CD4-positive, alpha-beta T cell treated with Interleukin-6 at 100 ng/mL for 8 hours (primary cell): Measurements from ENCODE around the gene DNAH10.

Experiments used
- DNase-seq: peaks from one replicate; pipeline ENCODE4 v3.0.0-alpha.2; 2020; ENCODE audit warnings: mixed read lengths, low spot score

DNAH10 gene

DNA sequence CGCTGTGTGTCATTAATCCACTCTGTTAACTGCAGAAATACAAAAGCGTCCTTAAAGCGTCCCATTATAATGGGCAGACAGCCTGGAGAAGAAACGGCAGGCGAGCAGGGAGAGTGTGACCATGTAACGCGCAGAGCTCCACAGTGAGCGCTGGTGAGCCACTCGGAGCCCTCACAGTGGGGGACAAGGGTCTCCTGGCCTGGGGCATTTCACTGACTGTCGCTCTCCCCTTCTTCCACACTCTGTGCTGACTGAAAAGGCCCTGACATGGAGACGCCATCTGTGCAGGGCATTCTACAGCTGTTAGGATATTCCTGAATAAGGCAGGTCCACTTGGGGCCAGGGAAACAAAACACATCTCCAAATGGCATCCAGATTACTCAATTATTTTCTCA is 186.3 kb downstream of the DNAH10 start:
- DNase-seq = no peak

DNA sequence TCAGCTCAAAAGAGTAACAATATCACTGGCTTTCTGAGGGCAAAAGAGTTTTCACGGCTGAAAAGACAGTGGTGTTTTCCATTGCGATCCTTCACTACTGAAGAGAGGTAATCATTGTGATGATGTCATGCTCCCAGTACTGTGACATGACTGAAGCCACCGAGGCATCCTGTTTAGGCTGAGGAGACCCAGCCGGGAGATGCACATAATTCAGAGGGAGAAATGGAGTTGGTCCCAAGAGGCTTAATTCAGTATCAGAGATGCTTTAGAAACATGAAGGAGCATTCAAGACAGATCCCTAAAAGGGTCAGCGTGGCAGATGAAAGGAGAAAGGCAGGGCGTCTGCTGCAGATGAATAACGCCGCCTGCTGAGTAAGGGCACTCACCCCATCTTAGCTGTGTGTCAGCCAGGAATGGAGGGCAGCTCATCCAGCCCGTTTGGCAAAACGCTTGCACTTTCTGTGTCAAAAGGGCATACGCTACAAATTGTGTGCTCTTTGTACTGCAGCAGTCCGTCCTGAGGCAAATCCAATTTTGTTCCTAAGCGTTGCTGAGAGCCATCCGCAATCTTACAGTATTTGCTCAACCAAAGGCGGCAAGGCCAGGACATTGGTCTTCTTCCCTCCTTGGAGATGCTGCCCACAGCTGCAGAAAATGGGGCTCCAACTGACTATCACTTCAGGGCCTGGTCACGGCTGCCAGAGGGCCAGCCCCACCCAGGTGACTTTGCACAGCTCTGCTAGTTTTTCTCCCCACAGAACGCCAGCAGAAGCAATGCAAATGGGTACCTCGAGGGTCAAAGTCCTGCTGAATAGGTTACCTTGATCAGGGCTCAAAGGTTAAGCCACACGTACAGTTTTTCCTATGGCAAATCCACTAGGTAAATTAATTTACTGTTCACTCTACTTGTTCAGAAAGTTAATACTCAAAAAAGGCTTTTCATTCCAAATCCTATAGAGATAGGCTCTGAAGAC is 187.0 kb downstream of the DNAH10 start:
- DNase-seq = no peak

DNA sequence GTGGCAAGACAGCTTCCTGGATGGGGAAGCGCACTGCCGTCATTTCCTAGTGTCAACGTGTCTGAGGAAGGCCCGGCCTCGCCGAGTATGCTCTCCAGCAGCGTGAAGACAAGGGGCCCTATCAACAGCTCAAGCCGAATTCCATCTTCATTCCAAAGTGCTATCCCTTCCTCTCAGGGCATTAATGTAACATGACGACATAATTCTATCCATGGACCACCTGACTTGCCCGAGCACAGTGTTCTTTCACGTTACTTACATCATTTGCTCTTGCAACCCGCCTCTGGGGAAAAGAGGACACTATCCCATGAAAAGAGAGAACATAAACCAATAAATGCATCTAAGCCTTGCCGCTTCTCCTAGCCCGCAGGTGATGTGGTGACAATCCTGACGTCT is 187.7 kb downstream of the DNAH10 start:
- DNase-seq = no peak

DNA sequence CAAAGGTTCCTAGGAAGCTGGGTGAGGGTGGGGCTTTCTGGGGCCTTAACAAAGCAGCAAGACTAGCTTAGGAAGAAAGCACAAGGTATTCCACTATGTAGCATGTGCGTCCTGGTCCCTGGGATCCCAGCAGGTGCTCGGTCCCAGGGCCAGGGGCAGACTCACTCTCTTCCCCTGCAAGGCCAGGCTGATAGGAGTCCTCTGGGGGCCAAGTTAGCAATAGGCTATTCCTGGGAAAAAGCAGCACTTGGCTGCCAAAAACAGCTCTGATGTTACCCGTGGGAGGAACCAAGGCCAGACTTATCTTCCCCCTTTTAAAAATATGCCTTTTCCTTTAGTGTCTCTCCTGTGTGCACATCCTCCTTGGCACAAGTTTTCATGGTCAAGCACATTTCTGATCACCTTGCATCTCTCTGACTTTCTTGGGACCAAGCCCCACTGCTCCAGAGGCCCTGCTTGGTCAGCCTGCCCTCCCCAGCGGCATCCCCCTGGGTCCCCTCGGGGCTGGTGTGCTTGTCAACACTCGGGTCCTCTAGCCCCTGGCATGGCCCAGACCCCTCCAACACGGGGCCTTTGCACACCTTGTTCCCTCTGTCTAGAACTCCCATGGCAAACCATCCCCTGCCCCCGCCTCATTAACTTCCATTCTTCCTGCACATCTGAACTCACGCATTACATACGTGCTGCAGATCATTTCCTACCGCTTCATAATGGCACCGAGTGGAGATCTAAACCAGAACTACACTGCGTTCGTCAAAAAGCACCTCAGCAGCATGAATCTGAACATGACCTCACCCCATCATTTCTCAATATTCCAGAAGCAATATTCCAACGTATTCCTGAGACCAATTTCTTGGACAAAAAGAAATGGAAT is 188.6 kb downstream of the DNAH10 start:
- DNase-seq = no peak

DNA sequence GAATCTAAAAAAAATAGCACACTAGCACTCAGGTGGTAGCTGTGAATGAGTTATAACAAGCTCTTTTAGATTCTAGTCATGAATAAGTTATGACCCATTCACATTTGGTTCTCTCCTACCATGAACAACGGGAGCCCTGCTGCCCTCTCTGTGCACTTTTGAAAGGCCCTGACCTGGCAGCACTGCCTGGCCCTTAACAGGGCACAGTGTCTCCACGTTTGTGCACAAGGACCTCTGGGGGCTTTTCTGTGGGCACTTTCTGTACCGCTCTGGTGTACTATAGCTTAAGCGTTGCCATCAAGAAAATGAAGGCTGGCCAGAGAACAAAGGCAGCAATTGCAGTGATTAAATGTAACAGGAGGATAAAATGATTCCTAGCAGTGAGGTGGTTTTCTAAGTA is 189.4 kb downstream of the DNAH10 start:
- DNase-seq = no peak

GRCh38 chr12:123952037-123952436 is 189.9 kb downstream of the DNAH10 start:
- DNase-seq = no peak

DNA sequence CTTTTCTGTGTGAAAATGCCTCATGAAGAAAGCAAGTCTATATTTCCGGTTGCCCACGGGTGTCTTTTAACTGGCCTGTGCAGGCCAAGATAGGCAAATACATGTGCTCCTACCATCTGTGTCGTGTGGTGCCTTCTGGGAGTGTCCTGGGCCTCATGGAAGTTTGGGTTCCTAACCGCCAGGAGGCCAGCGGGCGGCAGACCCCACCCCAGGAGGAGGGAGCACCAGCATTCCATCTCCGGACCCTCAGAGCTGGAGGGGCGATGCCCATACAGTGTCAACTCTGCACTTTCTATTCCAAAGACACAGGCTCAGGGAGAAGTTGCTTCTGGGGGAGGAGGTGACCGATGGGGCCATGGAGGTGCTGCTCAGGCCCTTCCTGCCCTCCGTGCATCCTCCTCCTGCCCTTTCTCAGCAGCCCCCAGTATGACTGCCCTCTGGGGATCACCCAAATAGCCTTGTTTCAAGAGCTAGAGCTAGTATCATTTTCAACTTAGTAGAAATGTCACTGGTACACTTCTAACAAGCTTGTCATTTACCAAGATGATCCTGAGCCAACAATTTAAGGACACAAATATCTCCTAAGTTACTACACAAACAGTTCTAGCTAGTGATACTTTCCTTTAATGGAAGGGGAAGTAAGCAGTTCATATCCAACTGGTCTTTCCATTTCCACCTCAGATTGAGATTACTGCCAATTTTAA is 192.7 kb downstream of the DNAH10 start:
- no peak for DNase-seq

DNA sequence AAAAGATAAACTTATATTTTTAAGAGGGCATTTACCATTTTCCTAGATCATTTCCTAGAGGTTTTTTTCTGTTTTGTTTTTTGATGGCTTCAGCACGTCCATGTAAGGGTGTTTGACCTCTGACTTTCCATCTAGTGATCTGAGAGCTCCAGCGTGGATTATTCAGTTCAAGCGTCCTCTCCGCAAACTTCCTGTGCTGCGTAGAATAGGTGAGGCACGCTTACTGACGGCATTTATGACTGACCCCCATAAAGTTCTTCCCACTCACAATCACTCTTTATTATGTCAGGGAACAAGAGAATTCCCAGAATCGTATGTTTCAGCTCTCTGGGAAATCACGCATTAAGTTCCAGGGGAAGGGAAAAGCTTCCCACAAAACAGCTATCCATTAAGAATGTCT is 194.1 kb downstream of the DNAH10 start:
- no peak for DNase-seq

- no peak for DNase-seq
Measured at GRCh38 chr12:123957196-123957595, 195.1 kb downstream of the DNAH10 start.

DNA sequence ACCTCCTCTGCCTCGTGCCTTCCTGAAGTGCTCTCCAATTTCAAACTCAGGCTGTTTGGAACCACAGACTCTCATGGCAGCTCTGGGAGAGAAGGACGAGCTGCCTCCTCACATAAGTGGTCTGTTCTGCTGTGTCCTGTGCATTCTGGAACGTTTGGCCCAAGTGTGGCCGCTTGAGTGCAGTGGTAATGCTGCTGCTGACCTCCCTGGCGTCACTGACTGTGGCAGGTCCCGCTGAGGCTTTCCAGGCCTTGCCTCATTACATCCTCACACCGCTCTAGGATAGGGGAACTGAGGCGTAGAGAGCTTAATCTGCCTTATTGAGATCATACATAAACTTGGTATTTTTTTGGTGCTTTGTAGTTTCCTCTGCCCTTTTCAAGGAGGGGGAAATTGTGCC is 196.4 kb downstream of the DNAH10 start:
- no peak for DNase-seq

DNA sequence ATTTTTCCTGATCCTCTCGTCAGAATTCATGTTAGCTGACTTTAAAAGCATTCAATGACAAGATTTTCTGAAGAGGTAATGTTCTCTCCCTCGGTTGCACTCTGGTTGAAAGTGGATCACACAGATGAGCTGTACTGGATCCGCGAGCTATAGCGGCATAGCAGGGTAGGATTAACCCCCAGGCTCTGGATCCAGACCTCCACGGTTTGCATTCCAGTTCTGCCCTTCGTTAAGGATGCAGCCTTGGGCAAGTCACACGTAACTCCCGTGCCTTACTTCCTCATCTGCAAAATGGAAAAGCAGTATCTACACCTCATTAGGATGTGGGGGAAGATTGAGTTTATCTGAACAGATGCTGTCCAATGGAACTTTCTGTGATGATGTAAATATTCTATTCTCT is 196.8 kb downstream of the DNAH10 start:
- DNase-seq = no peak

DNA sequence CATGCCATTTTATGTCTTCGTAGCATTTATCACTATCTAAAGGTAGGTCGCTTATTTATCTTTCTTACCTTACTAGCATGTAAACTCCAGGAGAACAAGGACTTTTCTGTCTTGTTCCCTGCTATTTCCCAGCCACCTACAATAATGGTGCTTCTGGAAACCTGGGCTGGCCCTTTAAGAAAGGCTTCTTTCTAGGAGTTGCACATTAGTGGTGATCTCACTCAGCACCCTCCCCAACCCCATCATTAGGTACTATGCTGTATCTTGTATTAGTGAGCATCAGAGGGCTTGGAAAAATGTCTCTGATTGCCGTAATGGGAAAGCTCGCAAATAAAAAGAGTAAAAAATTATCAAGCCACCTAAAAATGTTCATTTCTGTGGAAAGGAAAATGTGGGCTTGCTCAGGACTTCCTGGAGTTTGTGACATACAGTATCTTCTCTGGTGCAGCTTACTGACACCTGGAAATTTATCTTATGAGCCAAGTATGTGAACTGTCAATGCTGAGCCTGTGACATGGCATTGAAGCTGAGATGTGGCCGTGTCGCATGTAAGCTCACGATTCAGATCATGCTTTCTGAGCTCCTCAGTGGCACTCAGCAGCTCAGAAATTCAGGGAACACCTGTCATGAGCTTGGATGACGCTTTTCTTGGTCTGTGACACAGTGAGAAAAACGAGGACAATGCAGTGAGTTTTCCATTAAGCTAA is 198.1 kb downstream of the DNAH10 start:
- no peak for DNase-seq

- no peak for DNase-seq
Measured at GRCh38 chr12:123960856-123961255, 198.8 kb downstream of the DNAH10 start.

DNA sequence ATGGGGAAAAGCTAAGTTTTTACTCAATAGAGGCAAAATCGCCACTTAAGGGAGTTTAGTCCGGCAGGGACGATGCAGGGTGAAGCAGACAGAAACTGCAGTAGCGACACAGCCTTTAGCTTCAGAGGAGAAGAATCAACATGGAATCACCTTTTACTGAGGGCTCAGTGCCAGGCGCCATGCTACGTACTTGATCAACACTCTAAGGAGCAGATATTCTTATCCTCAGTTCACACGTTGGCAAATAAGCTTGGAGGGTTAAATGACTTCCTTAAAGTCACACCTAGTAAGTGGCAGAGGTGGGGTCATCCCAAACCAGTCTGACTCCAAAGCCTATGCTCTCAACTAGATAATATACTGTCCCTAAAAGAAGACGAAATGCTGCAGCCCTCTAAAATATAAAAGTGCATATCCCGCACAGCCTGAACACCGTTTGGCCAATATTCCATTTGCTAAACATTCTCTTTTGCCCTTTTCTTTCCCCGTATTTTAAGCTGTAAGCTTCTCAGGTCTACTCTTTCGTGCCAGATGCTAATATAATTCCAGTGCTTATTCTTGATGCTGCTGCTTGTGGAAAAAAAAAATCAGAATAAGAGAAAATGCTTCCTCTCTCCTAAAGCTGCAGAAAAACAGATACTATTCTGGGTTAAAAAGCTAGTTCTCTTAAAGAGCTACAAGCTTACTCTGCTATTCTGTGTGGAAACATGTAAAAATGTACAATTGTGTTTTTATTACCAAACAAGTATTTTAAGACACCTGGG is 199.7 kb downstream of the DNAH10 start:
- DNase-seq = no peak

DNA sequence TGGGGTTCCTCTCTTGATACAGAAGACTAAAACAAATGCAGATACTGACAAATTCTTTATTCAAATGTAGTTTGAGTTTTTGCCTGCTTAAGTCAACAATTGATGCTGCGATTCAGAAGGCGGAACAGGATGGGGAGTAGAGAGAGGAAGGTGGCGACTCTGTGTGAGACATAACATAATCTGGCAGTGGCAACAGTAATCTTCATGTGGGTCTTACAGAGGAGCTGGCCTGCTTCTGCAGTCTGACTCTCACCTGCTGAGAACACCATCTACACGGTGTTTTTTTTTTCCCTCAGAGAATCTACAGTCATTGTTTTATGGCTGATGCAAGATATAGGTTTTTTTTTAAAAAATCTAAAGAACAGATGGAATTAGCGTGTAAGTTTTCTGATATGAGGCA is 200.4 kb downstream of the DNAH10 start:
- no peak for DNase-seq

DNA sequence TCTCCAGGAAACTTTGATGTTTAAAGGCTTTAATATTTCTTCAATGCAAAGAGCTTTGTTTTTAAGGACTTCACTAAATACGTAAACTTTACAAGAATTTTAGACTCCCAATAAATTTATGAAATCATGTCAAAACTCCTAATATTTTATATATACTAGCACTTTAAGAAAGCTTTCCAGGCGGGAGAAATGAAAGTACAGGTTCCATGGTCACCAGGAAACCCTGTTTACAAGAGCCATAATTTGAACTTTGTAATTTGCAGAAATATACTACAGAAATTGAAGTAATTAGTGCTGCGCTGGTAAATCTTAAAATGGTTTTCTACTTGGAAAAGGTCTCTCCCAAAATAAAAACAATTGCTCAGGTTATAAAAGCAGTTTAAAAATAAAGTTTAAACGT is 201.7 kb downstream of the DNAH10 start:
- DNase-seq = no peak

DNA sequence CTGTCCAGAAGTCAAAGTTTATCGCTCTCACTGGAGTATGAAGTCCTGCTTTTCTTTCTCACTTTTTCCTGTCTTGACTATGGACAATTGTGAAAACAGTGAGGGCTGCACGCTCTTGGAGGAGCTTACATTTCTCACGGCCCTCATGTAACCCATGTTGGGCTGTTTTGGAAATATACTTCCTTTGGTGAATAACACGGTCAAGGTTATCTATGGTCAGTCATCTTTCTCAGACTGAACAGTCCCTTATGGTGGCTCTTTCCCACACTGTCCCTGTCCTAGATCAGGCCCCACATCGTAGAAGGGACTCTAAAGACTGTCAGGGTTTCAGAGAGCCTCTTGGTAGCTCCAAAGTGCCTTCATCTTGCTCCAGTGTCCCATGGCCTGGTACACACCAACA is 203.3 kb downstream of the DNAH10 start:
- no peak for DNase-seq

- DNase-seq = no peak
Measured at GRCh38 chr12:123966596-123966995, 204.5 kb downstream of the DNAH10 start.

DNA sequence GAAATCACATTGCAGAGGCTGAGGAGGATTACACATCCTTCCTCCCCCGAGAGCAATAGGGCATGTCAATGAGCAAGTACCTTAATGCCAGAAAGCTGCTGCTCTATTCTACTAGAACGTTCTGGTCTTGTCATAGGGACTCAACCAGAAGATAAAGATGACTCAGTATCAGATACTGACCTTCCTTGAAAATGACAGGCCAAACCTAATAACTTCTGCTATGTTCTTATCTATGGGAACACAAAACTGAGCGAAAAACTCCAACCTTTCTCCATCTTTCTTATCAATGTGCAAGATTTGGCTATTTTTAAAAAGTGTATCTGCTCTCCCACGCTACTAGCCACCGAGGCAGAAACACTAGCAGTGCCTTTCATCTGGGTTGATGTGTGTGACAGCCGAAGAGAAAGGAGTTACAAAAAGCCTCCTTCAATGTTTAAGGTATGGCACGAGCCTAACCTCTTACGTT is 205.1 kb downstream of the DNAH10 start:
- no peak for DNase-seq

- DNase-seq = no peak
Measured at GRCh38 chr12:123971449-123971769, 209.3 kb downstream of the DNAH10 start.
